Body of pancreas (tissue), 4 donors: Measurements from ENCODE around the gene ALPL. TPM values are rescaled to one million over a fixed set of nuclear protein-coding genes. Genes with fewer than 3 reads are reported as not detected.
A peak's percentile ranks its signal among the peaks of the same experiment; 100 is the strongest.

ENCODE experiments used
- ATAC-seq: fragments of 150-250 bp; one replicate; pipeline ENCODE4 v1.9.1; 2016
- DNase-seq, 4 donors: peaks; one replicate each; pipeline ENCODE4 v3.0.0-alpha.2; 2019
- H3K27ac ChIP-seq, 4 donors: fragments of 200-600 bp; sonication (generic); 1 replicate in 3 of 4; 2 replicates in 1 of 4; pipeline versions ENCODE4 v1.5.1 to v1.6.1; 2016 to 2019; ENCODE audit warnings: mild to moderate bottlenecking in 1 of 4, mixed read lengths in 1 of 4, moderate library complexity in 1 of 4
- H3K27me3 ChIP-seq, 2 donors: fragments of 200-600 bp; sonication (generic); one replicate each; pipeline ENCODE4 v1.6.0; 2016; ENCODE audit warnings: mild to moderate bottlenecking in 1 of 2
- H3K36me3 ChIP-seq, 2 donors: fragments of 200-600 bp; sonication (generic); replicated peaks in 1 of 2; 2 replicates each; pipeline ENCODE4 v1.5.1; 2016; ENCODE audit warnings: low read depth in 2 of 2; ENCODE audit not compliant: insufficient read depth in 1 of 2
- H3K4me1 ChIP-seq: fragments of 200-600 bp; sonication (generic); one replicate; pipeline ENCODE4 v1.6.0; 2016
- H3K4me3 ChIP-seq, 2 donors: fragments of 200-600 bp; sonication (generic); 1 replicate in 1 of 2; 2 replicates in 1 of 2; pipeline ENCODE4 v1.5.1; 2016 to 2019
- H3K9me3 ChIP-seq, 3 donors: fragments of 200-600 bp; sonication (generic); 1 replicate in 2 of 3; 2 replicates in 1 of 3; pipeline ENCODE4 v1.5.1; 2016
- POLR2A ChIP-seq, 3 donors: fragments of 450-650 bp; IDR thresholded peaks; one replicate each; pipeline ENCODE4 v1.6.1; 2016; ENCODE audit warnings: antibody characterized with exemption in 3 of 3, mild to moderate bottlenecking in 2 of 3
- WGBS, 2 donors: methylation state at CpG; one replicate each; pipeline ENCODE4 v1.1.5; 2017; 5-methylcytosine and 5-hydroxymethylcytosine counted together
- intact Hi-C: fragments of 100-400 bp; cut with DNase I; formaldehyde crosslinking; loops from one replicate; pipeline ENCODE4 v1.15.1; 2023
- total RNA-seq, 2 donors: library from RNA; depleted of rRNA; stranded (reverse); fragments of >200 nt; gene quantifications; one replicate each; pipeline ENCODE4 v1.1.0, GENCODE V29; 2016
- TF ChIP-seq, protein P1 (sequence below), 7 experiments: fragments of 450-650 bp in 4 of 7; fragments of 200-600 bp in 3 of 7; sonication (generic) in 3 of 7; IDR thresholded peaks; one replicate each; pipeline ENCODE4 v1.5.1; 2016 to 2019; ENCODE audit warnings: antibody characterized with exemption in 7 of 7

ALPL gene
- total RNA-seq, 2 donors from 2014 or later, result 3.4 to 10.9 TPM

DNA sequence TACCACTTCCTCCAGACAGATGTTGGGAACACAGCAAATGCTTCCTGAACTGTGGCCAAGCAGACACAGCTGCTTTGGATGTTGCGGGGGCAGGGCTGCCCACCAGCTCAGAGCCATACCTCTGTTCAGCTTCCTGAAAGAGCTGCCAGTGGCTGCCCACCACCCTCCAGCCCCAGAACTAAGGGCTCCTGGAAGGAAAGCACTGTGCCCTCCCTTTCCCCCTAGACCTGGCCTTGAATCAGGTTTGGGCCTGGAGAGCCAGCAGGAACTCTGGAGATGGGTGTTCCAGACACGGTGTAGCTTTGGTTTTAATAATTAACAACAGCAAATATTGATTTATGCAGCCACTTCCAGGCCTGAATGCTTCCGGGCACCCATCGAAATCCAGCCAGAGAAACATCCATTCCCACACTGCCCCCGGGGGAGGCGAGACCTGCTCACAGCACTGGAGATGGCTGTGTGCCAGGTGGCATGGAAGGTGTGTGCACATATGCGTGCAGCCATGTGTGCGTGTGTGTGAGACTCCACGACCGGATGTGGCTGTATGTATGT, 114.3 kb downstream of the ALPL start:
- Histone ChIP-seq H3K9me3 (no peaks in the 10 kb centered on the region), H3K4me3 (no peak overlapping the region), H3K4me1 (peaks cover 62% of the 10 kb centered on the region), H3K36me3 (no peaks in the 10 kb centered on the region), H3K27ac (peak overlapping the region; percentile 88 to 98 (median 96)), H3K27me3 (no peaks in the 10 kb centered on the region)
- WGBS, 2 donors, result 13 to 18% methylated on average over 3 to 10 of the region's 10 CpGs
- peak in 2 of 3 donors; percentile 59 to 61 for TF ChIP-seq POLR2A (IDR thresholded peaks at IDR 0.05)
- TF ChIP-seq, protein P1, sequence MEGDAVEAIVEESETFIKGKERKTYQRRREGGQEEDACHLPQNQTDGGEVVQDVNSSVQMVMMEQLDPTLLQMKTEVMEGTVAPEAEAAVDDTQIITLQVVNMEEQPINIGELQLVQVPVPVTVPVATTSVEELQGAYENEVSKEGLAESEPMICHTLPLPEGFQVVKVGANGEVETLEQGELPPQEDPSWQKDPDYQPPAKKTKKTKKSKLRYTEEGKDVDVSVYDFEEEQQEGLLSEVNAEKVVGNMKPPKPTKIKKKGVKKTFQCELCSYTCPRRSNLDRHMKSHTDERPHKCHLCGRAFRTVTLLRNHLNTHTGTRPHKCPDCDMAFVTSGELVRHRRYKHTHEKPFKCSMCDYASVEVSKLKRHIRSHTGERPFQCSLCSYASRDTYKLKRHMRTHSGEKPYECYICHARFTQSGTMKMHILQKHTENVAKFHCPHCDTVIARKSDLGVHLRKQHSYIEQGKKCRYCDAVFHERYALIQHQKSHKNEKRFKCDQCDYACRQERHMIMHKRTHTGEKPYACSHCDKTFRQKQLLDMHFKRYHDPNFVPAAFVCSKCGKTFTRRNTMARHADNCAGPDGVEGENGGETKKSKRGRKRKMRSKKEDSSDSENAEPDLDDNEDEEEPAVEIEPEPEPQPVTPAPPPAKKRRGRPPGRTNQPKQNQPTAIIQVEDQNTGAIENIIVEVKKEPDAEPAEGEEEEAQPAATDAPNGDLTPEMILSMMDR (IDR thresholded peaks at IDR 0.05), result peak in 2 of 7 experiments; percentile 5 to 11
- DNase-seq (peak; percentile 95 to 99 (median 96)), ATAC-seq (peak; percentile 82)
- intact Hi-C loops, result no loop called here

DNA sequence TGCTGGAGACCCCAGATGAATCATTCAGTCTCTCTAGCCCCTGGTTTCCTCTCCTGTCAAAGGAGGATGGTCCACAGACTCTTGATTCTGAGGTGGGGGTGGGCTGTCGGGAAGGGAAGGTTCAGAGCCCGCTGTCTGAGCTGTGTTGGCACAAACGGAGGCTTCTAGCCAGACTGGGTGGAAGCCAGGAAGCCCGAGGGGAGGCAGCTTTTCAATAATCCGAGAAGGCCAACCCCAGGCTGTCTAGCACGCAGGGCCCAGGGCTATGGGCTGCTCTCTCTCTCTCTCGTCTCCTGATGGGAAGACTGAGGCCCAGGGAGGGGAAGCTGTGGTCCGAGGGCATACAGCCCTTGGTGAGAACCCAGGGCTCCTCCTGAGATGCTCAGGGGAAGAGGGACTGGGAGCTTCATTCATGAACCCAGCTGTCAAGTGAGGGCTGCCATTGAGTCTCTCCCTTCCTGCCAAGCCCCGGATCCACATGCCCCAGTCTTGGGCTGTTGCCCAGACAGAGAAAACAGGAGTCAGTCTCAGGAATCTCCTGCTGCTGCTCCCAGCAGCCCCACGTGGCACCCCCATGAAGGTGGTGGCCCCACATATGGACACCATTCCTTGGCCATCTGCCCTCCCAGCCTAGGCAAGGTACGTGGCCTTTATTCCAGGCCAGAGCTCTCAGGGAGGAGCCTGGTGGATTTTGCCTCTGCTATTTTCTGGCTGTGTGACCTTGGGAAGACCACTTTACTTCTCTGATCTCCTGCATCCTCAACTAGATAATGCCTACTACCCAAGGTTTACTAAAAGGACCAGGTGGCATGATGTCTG, 115.6 kb downstream of the ALPL start:
- 24 to 40% methylated on average over 5 to 11 of the region's 11 CpGs for WGBS, 2 donors
- TF ChIP-seq POLR2A (IDR thresholded peaks at IDR 0.05), result no peak
- TF ChIP-seq, protein P1 (IDR thresholded peaks at IDR 0.05), result no peak
- Histone ChIP-seq H3K36me3 (no peaks in the 10 kb centered on the region), H3K27ac (peak overlapping the region; percentile 88 to 98 (median 96)), H3K4me3 (no peak overlapping the region), H3K9me3 (no peaks in the 10 kb centered on the region), H3K4me1 (peaks cover 49% of the 10 kb centered on the region), H3K27me3 (no peaks in the 10 kb centered on the region)
- peak; percentile 61 to 80 (median 70) for DNase-seq
- intact Hi-C loops, result no loop called here
- ATAC-seq, result no peak

DNA sequence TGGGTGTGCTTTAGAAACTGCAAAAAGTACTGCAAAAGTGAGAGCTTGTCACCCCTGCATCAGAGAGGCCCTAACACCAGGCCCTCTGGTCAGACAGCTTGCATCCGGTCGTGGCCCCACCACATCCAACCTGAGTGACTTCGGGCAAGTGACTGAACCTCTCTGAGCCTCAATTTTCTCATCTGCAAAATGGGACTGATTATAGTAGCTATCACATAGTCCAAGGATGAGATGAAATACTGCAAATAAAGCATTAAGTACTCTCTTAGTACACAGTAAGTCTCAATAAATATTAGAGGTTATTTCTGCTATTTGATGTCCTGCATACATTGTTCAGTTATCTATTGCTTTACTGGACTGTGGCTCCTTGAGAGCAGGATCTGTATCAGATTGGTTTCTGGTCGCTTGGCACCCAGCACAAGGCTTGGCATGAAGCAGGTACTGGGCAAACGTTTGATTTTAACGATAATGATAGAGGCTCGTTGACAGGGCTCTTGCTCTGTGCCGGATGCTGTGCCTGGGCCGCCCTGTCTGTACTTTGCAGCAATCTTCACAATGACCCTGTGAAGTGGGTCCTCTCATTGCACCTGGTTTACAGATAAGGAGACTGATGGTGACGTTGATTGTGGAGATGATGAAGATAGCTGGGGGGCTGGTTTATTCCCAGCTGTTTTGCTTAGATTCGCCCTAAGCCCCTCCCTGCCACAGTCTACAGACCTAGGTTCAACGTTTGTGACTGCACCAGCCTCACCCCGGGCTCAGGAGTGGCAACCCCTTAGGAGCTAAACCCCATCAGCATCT, 116.4 kb downstream of the ALPL start:
- TF ChIP-seq POLR2A (IDR thresholded peaks at IDR 0.05), result no peak
- TF ChIP-seq, protein P1 (IDR thresholded peaks at IDR 0.05), result no peak
- Histone ChIP-seq H3K36me3 (no peaks in the 10 kb centered on the region), H3K4me1 (peaks cover 42% of the 10 kb centered on the region), H3K4me3 (no peak overlapping the region), H3K9me3 (no peaks in the 10 kb centered on the region), H3K27me3 (no peaks in the 10 kb centered on the region), H3K27ac (peak overlapping the region; percentile 88 to 98 (median 96))
- DNase-seq (no peak), ATAC-seq (no peak)
- intact Hi-C loops, result no loop called here
- WGBS, 2 donors, result 52 to 53% methylated on average over 13 of the region's 13 CpGs

DNA sequence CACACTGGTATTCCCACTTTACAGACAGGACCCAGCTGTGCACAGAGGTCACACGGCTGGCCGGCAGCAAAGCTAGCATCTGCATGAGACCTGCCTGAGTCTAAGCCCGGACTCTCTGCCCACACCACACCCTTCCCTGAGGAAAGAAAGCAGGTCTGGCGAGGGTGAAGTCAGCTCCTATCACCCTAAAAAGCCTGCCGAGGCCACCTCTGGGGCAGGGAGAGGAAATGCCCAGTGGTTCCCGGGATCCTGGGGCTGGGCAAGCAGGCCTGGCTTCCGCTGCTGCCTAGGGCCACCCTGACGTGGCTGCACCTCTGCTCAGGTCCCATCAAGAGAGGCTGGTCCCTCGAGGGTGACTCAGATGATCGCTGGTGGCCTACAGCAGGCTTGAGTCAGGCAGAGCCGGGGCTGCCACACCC, 117.7 kb downstream of the ALPL start:
- no peaks in the 10 kb centered on the region for H3K27me3 ChIP-seq
- H3K4me1 ChIP-seq, result peaks cover 48% of the 10 kb centered on the region
- no peak overlapping the region for H3K27ac ChIP-seq
- WGBS, 2 donors, result 74 to 87% methylated on average over 7 to 11 of the region's 11 CpGs
- no peak for DNase-seq
- H3K9me3 ChIP-seq, result no peaks in the 10 kb centered on the region
- H3K36me3 ChIP-seq, result no peaks in the 10 kb centered on the region
- TF ChIP-seq, protein P1 (IDR thresholded peaks at IDR 0.05), result no peak
- TF ChIP-seq POLR2A (IDR thresholded peaks at IDR 0.05), result no peak
- intact Hi-C loops, result no loop called here
- no peak overlapping the region for H3K4me3 ChIP-seq
- no peak for ATAC-seq

Other genes with a start within 250 kb of the ALPL start
- gene ECE1, start 219.0 kb upstream of the ALPL start, total RNA-seq, result 10 to 100 TPM; 79.1 to 83.3 TPM
- gene NBPF3, start 69.3 kb upstream of the ALPL start, total RNA-seq, result 10 to 100 TPM in 1 of 2 donors, 1 to 10 TPM in 1; 9.6 to 29.3 TPM
- 100 to 1,000 TPM in 1 of 2 donors, 10 to 100 TPM in 1; 46.5 to 104 TPM for gene RAP1GAP, start 159.9 kb downstream of the ALPL start, total RNA-seq